Gastrocnemius medialis (tissue), 4 donors: ENCODE measurements around the gene DMGDH. TPM values are rescaled to one million over a fixed set of nuclear protein-coding genes. Genes with fewer than 3 reads are reported as not detected.

Source experiments
- ATAC-seq, 2 donors: fragments of 150-250 bp; one replicate each; pipeline ENCODE4 v1.9.1; 2016
- DNase-seq, 2 donors: peaks; one replicate each; pipeline ENCODE4 v3.0.0-alpha.2; 2019
- H3K27ac ChIP-seq, 4 donors: fragments of 200-600 bp; sonication (generic); 1 replicate in 1 of 4; 2 replicates in 3 of 4; pipeline ENCODE4 v1.5.1; 2016 to 2018; ENCODE audit warnings: mild to moderate bottlenecking in 2 of 4, moderate library complexity in 1 of 4
- H3K27me3 ChIP-seq, 3 donors: fragments of 200-600 bp; sonication (generic) in 2 of 3; 1 replicate in 1 of 3; 2 replicates in 2 of 3; pipeline versions ENCODE4 v1.5.1 to v1.6.0; 2016 to 2019; ENCODE audit warnings: mild to moderate bottlenecking in 1 of 3, moderate library complexity in 1 of 3
- H3K36me3 ChIP-seq, 2 donors: fragments of 200-600 bp; sonication (generic) in 1 of 2; one replicate each; pipeline ENCODE4 v1.5.1; 2017 to 2018
- H3K4me1 ChIP-seq, 2 donors: fragments of 200-600 bp; sonication (generic) in 1 of 2; one replicate each; pipeline ENCODE4 v1.5.1; 2016 to 2017; ENCODE audit warnings: mild to moderate bottlenecking in 2 of 2
- H3K4me3 ChIP-seq, 4 donors: fragments of 200-600 bp; sonication (generic) in 3 of 4; 1 replicate in 1 of 4; 2 replicates in 3 of 4; pipeline ENCODE4 v1.5.1; 2016 to 2019; ENCODE audit warnings: mild to moderate bottlenecking in 2 of 4
- H3K9me3 ChIP-seq, 3 donors: fragments of 200-600 bp; sonication (generic) in 2 of 3; 1 replicate in 1 of 3; 2 replicates in 2 of 3; pipeline ENCODE4 v1.5.1; 2016 to 2019
- CTCF ChIP-seq, 5 experiments: fragments of 450-650 bp in 3 of 5; fragments of 200-600 bp in 2 of 5; sonication (generic) in 2 of 5; IDR thresholded peaks in 4 of 5; conservative IDR thresholded peaks in 1 of 5; 1 replicate in 4 of 5; 2 replicates in 1 of 5; pipeline ENCODE4 v1.5.1; 2016 to 2019; ENCODE audit warnings: antibody characterized with exemption in 5 of 5, mild to moderate bottlenecking in 3 of 5, moderate library complexity in 3 of 5
- POLR2A ChIP-seq, 2 donors: fragments of 450-650 bp; IDR thresholded peaks; one replicate each; pipeline ENCODE4 v1.6.1; 2017; ENCODE audit warnings: antibody characterized with exemption in 2 of 2, mild to moderate bottlenecking in 2 of 2, moderate library complexity in 2 of 2
- in situ Hi-C, 4 donors: fragments of 200-750 bp; cut with MboI; loops; one replicate each; pipeline versions ENCODE4 v1.15.0 to v1.8.0; 2017; ENCODE audit warnings: low sequenced_read_pairs in 4 of 4
- intact Hi-C: fragments of 100-400 bp; cut with DNase I; formaldehyde crosslinking; loops from one replicate; pipeline ENCODE4 v1.15.1; 2023; ENCODE audit warnings: low total_unique reads
- total RNA-seq, 4 donors: library from RNA; depleted of rRNA; stranded (reverse); fragments of >200 nt; gene quantifications; one replicate each; pipeline versions ENCODE4 v1.1.0 to v1.2.3, GENCODE V29; 2016

Gene DMGDH
- 1 to 10 TPM in 1 of 4 donors, under 1 TPM in 3; 0.15 to 1.8 (median 0.65) TPM for total RNA-seq

DNA sequence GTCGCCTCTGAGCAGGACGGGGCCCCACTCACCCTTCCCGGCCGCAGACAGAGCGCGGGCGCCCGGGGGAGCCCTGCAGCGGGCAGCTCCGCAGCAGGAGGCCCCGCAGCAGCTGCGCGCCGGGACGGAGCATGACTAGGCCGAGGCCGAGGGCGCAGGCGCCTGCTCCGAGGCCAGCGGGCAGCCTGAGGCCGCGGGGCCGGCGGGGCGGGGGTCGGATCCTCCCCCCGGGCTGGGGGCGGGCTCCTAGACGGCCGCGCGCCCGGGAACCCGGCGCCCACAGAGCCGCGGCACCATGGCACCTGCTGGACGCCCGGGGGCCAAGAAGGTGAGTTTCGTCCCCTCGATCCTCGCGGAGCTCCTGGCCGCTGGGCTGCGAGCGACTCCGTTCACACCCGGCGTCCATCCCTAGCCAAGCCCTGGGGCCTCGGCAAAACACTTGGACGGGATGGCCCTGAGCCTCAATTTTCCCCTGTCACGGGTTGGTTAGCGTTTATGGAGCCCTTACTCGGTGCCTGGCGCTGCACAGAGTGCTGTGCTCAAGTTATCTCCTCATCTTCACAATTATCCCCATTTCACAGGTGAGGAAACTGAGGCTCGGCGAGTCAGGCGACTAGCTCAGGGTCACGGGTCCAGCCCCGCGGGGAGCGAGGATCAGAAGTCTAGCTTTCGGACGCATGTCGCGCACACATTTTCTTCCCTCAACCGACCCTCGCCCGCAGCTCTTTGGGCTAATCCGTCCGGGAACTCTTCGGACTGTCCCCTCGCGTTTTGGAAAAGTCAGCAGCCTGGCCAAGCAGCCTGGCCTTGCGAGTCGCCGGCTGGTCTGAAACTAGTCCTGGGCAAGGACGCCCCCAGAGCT is at the start of gene DMGDH, which contains the start of gene BHMT2:
Gene DMGDH, minus strand, starts transcription at position 187 of the 862 bp plus-strand sequence. Its CDS starts 54 bp downstream, at position 133.
Gene BHMT2, plus strand, starts transcription at position 280 of the 862 bp plus-strand sequence. Its CDS starts 16 bp downstream, at position 296.
- peak within 1 kb of the TSS; percentile 31 to 54 (median 40) for H3K4me3 ChIP-seq
- H3K27ac ChIP-seq: peak within 1 kb of the TSS; percentile 24 to 62 (median 36)
- DNase-seq (no peak), ATAC-seq (peak; percentile 40 to 53)
- H3K9me3 ChIP-seq: no peaks in the 10 kb centered on the region
- in situ Hi-C loops (no loop called here), intact Hi-C loops (no loop called here)
- no peaks in the 10 kb centered on the region for H3K36me3 ChIP-seq
- H3K27me3 ChIP-seq: peaks cover 0 to 15% (median 0%) of the 10 kb centered on the region in 3 donors
- no peaks in the 10 kb centered on the region for H3K4me1 ChIP-seq
- TF ChIP-seq POLR2A (IDR thresholded peaks at IDR 0.05): no peak

DNA sequence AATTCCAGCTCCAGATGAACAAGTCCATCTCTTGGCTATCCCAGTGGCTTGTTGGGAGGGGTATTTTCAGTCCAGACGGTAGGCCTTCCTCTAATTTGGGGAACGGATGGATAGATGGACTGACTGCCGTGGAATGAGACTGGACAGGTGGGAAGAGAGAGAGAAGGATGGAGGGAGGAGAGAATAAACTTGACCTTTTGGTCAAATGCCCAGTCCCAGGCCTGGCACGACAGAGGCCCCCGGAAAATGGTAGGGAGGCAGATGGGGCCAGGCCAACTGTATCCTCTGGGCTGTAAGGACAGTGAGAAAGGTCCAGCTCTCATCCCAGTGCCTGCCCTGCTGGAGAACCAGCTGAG is 43.2 kb upstream of the DMGDH start:
- ATAC-seq (no peak), DNase-seq (no peak)
- no peak overlapping the region for H3K4me3 ChIP-seq
- H3K27ac ChIP-seq: no peak overlapping the region
- H3K9me3 ChIP-seq: no peaks in the 10 kb centered on the region
- TF ChIP-seq POLR2A (IDR thresholded peaks at IDR 0.05) (no peak), CTCF (IDR thresholded peaks at IDR 0.05 in 4 of 5, conservative IDR thresholded peaks at IDR 0.05 in 1 of 5) (no peak)
- peaks cover 22 to 36% (median 33%) of the 10 kb centered on the region in 3 donors for H3K27me3 ChIP-seq
- in situ Hi-C loops: no loop called here
- no peaks in the 10 kb centered on the region for H3K4me1 ChIP-seq
- intact Hi-C loops: no loop called here
- no peaks in the 10 kb centered on the region for H3K36me3 ChIP-seq

GRCh38 chr5:79111960-79112702 is 42.7 kb upstream of the DMGDH start:
- no peak for TF ChIP-seq CTCF (IDR thresholded peaks at IDR 0.05 in 4 of 5, conservative IDR thresholded peaks at IDR 0.05 in 1 of 5)
- TF ChIP-seq POLR2A (IDR thresholded peaks at IDR 0.05): no peak
- no peak overlapping the region for H3K4me3 ChIP-seq
- peaks cover 22 to 36% (median 33%) of the 10 kb centered on the region in 3 donors for H3K27me3 ChIP-seq
- no peak for DNase-seq
- H3K4me1 ChIP-seq: no peaks in the 10 kb centered on the region
- H3K9me3 ChIP-seq: no peaks in the 10 kb centered on the region
- ATAC-seq: no peak
- H3K36me3 ChIP-seq: no peaks in the 10 kb centered on the region
- in situ Hi-C loops (no loop called here), intact Hi-C loops (no loop called here)
- H3K27ac ChIP-seq: no peak overlapping the region

DNA sequence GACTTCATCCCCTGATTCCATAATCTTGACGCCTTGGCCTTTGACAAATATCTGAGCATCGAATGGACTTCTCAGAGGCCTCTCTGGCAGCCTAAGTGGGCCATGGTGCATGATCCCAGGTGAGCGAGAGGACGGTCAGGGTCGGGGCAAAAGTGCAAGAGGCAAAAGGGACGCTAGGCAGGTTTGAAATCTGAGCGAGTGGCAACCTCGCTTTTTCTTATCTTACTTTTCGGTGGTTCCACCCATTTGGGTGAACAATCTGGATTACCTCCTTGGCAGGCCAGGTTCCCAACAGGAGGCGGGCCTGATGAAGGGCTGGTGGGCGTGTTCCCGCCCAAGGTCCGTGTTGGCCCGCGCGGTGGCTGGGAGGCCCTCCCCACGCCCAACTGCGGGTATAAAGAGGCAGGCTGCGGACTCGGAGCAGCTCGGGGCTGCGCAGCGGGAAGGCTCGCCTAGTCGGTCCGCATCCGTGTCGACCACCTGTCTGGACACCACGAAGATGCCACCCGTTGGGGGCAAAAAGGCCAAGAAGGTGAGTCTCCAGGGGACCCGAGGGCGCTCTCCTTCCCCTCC is 42.0 kb upstream of the DMGDH start, which contains the start of gene BHMT:
Gene BHMT, plus strand, starts transcription at position 423 of the 573 bp plus-strand sequence. Its CDS starts 77 bp downstream, at position 500.
- intact Hi-C loops: no loop called here
- ATAC-seq: no peak
- H3K4me1 ChIP-seq: no peaks in the 10 kb centered on the region
- no peak within 1 kb of the TSS for H3K27ac ChIP-seq
- DNase-seq: no peak
- no peak within 1 kb of the TSS for H3K4me3 ChIP-seq
- TF ChIP-seq POLR2A (IDR thresholded peaks at IDR 0.05) (no peak), CTCF (IDR thresholded peaks at IDR 0.05 in 4 of 5, conservative IDR thresholded peaks at IDR 0.05 in 1 of 5) (no peak)
- in situ Hi-C loops: no loop called here
- peaks cover 22 to 36% (median 33%) of the 10 kb centered on the region in 3 donors for H3K27me3 ChIP-seq
- H3K36me3 ChIP-seq: no peaks in the 10 kb centered on the region
- no peaks in the 10 kb centered on the region for H3K9me3 ChIP-seq
